IMR-90 (cell line): ENCODE results near the gene ZNF71. TPM values are rescaled to one million over a fixed set of nuclear protein-coding genes. Genes with fewer than 3 reads are reported as not detected.

Experiments used
- ATAC-seq: fragments of 200-7000 bp; cut with Tn5 transposase; 2 replicates; pipeline ENCODE4 v1.9.1; 2020; ENCODE audit warnings: low read depth, mild to moderate bottlenecking, moderate library complexity
- BruUV-seq: library from RNA; stranded (reverse); fragments of 400-500 nt; replicated peaks from 2 replicates; lab custom pipeline; 2021; lab: Mats Ljungman, UMichigan
- CTCF ChIA-PET: fragments of 300-600 bp; formaldehyde crosslinking; extraction: SDS; loops from one replicate; lab custom pipeline; 2021; ENCODE audit warnings: antibody characterized with exemption; lab: Yijun Ruan, JAX
- POLR2A ChIA-PET: fragments of 300-600 bp; sonication (Branson Sonifier 250); formaldehyde crosslinking; loops from one replicate; lab custom pipeline; 2022; ENCODE audit warnings: antibody characterized with exemption; ENCODE audit not compliant: unreplicated experiment; lab: Charles Lee
- DNase-seq: peaks from one replicate; pipeline ENCODE4 v3.0.0; 2013
- H2AFZ ChIP-seq: replicated peaks from 2 replicates; pipeline ENCODE3; 2013; ENCODE audit warnings: low read length, mild to moderate bottlenecking; ENCODE audit not compliant: poor library complexity
- H2AK5ac ChIP-seq: 2 replicates; pipeline ENCODE4 v1.6.1; 2013; ENCODE audit warnings: low read depth, low read length, inconsistent platforms
- H2AK9ac ChIP-seq: replicated peaks from 2 replicates; pipeline ENCODE3; 2013; ENCODE audit warnings: mild to moderate bottlenecking, low read depth, low read length, moderate library complexity; ENCODE audit not compliant: poor library complexity
- H2BK120ac ChIP-seq: 2 replicates; pipeline ENCODE4 v1.6.1; 2013; ENCODE audit warnings: low read depth, low read length, inconsistent platforms
- H2BK15ac ChIP-seq: 3 replicates; pipeline ENCODE4 v1.6.1; 2013; ENCODE audit warnings: low read depth, low read length, inconsistent platforms
- H2BK20ac ChIP-seq: 2 replicates; pipeline ENCODE4 v1.6.1; 2013; ENCODE audit warnings: low read depth, mild to moderate bottlenecking, inconsistent platforms, low read length, moderate library complexity
- H2BK5ac ChIP-seq: 2 replicates; pipeline ENCODE4 v1.6.1; 2013; ENCODE audit warnings: mild to moderate bottlenecking, low read depth, low read length, inconsistent platforms; ENCODE audit not compliant: poor library complexity, severe bottlenecking
- H3K14ac ChIP-seq: replicated peaks from 2 replicates; pipeline ENCODE4 v1.6.1; 2013; ENCODE audit warnings: low read depth, low read length, inconsistent platforms
- H3K18ac ChIP-seq: 2 replicates; pipeline ENCODE4 v1.6.1; 2013; ENCODE audit warnings: low read depth, low read length, control low read depth
- H3K23ac ChIP-seq: 2 replicates; pipeline ENCODE4 v1.6.1; 2013; ENCODE audit warnings: low read depth, low read length, inconsistent platforms
- H3K27ac ChIP-seq: 2 replicates; pipeline ENCODE4 v1.5.1; 2013; ENCODE audit warnings: mild to moderate bottlenecking, control low read depth, low read length; ENCODE audit not compliant: insufficient read depth
- H3K27me3 ChIP-seq: 2 replicates; pipeline ENCODE4 v1.6.1; 2013; ENCODE audit warnings: low read length; ENCODE audit not compliant: control insufficient read depth, insufficient read depth
- H3K36me3 ChIP-seq: 2 replicates; pipeline ENCODE4 v1.6.1; 2013; ENCODE audit warnings: low read length, mixed read lengths; ENCODE audit not compliant: control insufficient read depth, insufficient read depth
- H3K4ac ChIP-seq: 2 replicates; pipeline ENCODE4 v1.6.1; 2013; ENCODE audit warnings: low read depth, low read length, inconsistent platforms
- H3K4me1 ChIP-seq: 2 replicates; pipeline ENCODE4 v1.6.1; 2013; ENCODE audit warnings: low read length, mixed read lengths; ENCODE audit not compliant: control insufficient read depth, insufficient read depth
- H3K4me2 ChIP-seq: 2 replicates; pipeline ENCODE4 v1.6.1; 2013; ENCODE audit warnings: low read depth, mild to moderate bottlenecking, control low read depth, low read length, moderate library complexity
- H3K4me3 ChIP-seq: 2 replicates; pipeline ENCODE4 v1.5.1; 2013; ENCODE audit warnings: low read depth, mild to moderate bottlenecking, control low read depth, low read length, moderate library complexity; ENCODE audit not compliant: insufficient read depth
- H3K56ac ChIP-seq: 2 replicates; pipeline ENCODE4 v1.6.1; 2013; ENCODE audit warnings: low read length, inconsistent platforms; ENCODE audit not compliant: insufficient read depth; ENCODE audit errors: extremely low read depth
- H3K79me1 ChIP-seq, 2 experiments: 2 replicates each; pipeline ENCODE4 v1.6.1; 2013; ENCODE audit warnings: low read length in 2 of 2, inconsistent platforms in 1 of 2, low read depth in 1 of 2
- H3K9ac ChIP-seq: 2 replicates; pipeline ENCODE4 v1.6.1; 2013; ENCODE audit warnings: low read depth, low read length, control low read depth
- H3K9me1 ChIP-seq: 2 replicates; pipeline ENCODE4 v1.6.1; 2013; ENCODE audit warnings: low read length, inconsistent platforms; ENCODE audit not compliant: insufficient read depth
- H3K9me3 ChIP-seq: 2 replicates; pipeline ENCODE4 v1.6.1; 2013; ENCODE audit warnings: low read length; ENCODE audit not compliant: control insufficient read depth, insufficient read depth
- H4K20me1 ChIP-seq: 2 replicates; pipeline ENCODE4 v1.6.1; 2013; ENCODE audit warnings: low read length, inconsistent platforms; ENCODE audit not compliant: insufficient read depth
- H4K5ac ChIP-seq: 2 replicates; pipeline ENCODE4 v1.6.1; 2013; ENCODE audit warnings: mild to moderate bottlenecking, low read depth, low read length, control low read depth
- H4K8ac ChIP-seq, 2 experiments: 2 replicates each; pipeline ENCODE4 v1.6.1; 2013; ENCODE audit warnings: low read depth in 2 of 2, low read length in 2 of 2, control low read depth in 1 of 2, inconsistent platforms in 1 of 2
- H4K91ac ChIP-seq: 2 replicates; pipeline ENCODE4 v1.6.1; 2013; ENCODE audit warnings: low read depth, low read length, inconsistent platforms; ENCODE audit not compliant: insufficient read depth
- BHLHE40 ChIP-seq: fragments of 150-350 bp; IDR thresholded peaks from 2 replicates; pipeline ENCODE4 v1.6.1; 2016; ENCODE audit warnings: mild to moderate bottlenecking, low read depth, low read length
- CEBPB ChIP-seq: IDR thresholded peaks from 2 replicates; pipeline ENCODE4 v1.6.1; 2012; ENCODE audit warnings: low read depth, low read length, improper control_type of control experiment
- CHD1 ChIP-seq: IDR thresholded peaks from 2 replicates; pipeline ENCODE4 v1.6.1; 2012; ENCODE audit warnings: low read depth, low read length, improper control_type of control experiment
- CTCF ChIP-seq: conservative IDR thresholded peaks from 2 replicates; pipeline ENCODE4 v1.5.1; 2012; ENCODE audit warnings: mild to moderate bottlenecking, low read depth, low read length, improper control_type of control experiment
- ELK1 ChIP-seq: fragments of 150-350 bp; IDR thresholded peaks from 2 replicates; pipeline ENCODE4 v1.6.1; 2016; ENCODE audit warnings: low read depth, mild to moderate bottlenecking, low read length, moderate library complexity, borderline replicate concordance
- FOS ChIP-seq: fragments of 150-350 bp; IDR thresholded peaks from 2 replicates; pipeline ENCODE4 v1.6.1; 2016; ENCODE audit warnings: low read depth, low read length
- MAFK ChIP-seq: IDR thresholded peaks from 2 replicates; pipeline ENCODE4 v1.6.1; 2012; ENCODE audit warnings: low read depth, low read length, improper control_type of control experiment
- MAZ ChIP-seq: IDR thresholded peaks from 2 replicates; pipeline ENCODE4 v1.6.1; 2012; ENCODE audit warnings: low read depth, mild to moderate bottlenecking, low read length, improper control_type of control experiment, moderate library complexity, borderline replicate concordance
- MXI1 ChIP-seq: IDR thresholded peaks from 2 replicates; pipeline ENCODE4 v1.6.1; 2012; ENCODE audit warnings: low read depth, mild to moderate bottlenecking, low read length, moderate library complexity, borderline replicate concordance
- NFE2L2 ChIP-seq: fragments of 150-350 bp; IDR thresholded peaks from 2 replicates; pipeline ENCODE4 v1.6.1; 2016; ENCODE audit warnings: low read depth, mild to moderate bottlenecking, low read length
- POLR2A ChIP-seq: IDR thresholded peaks from 2 replicates; pipeline ENCODE4 v1.6.1; 2012; ENCODE audit warnings: mild to moderate bottlenecking, low read depth, low read length
- RAD21 ChIP-seq: IDR thresholded peaks from 2 replicates; pipeline ENCODE4 v1.6.1; 2012; ENCODE audit warnings: low read length, improper control_type of control experiment
- RCOR1 ChIP-seq: IDR thresholded peaks from 2 replicates; pipeline ENCODE4 v1.6.1; 2012; ENCODE audit warnings: mild to moderate bottlenecking, low read length, improper control_type of control experiment; ENCODE audit not compliant: insufficient replicate concordance
- RFX5 ChIP-seq: IDR thresholded peaks from 2 replicates; pipeline ENCODE4 v1.8.0; 2012; ENCODE audit warnings: low read depth, mild to moderate bottlenecking, low read length, moderate library complexity
- SMC3 ChIP-seq: fragments of 150-350 bp; IDR thresholded peaks from 2 replicates; pipeline ENCODE4 v1.6.1; 2016; ENCODE audit warnings: low read depth, mild to moderate bottlenecking, antibody characterized with exemption, low read length, moderate library complexity
- USF2 ChIP-seq: fragments of 150-350 bp; IDR thresholded peaks from 2 replicates; pipeline ENCODE4 v1.6.1; 2017; ENCODE audit warnings: mild to moderate bottlenecking, antibody characterized with exemption, low read length, low read depth
- WGBS, 2 experiments: methylation state at CpG; one replicate each; pipeline versions ENCODE4 v1.1.5 to v1.1.7; 2013; ENCODE audit warnings: missing lambda C conversion rate in 2 of 2; ENCODE audit not compliant: insufficient read length in 1 of 2; ENCODE audit errors: extremely low coverage in 2 of 2; 5-methylcytosine and 5-hydroxymethylcytosine counted together
- dilution Hi-C: fragments of 300-500 bp; cut with HindIII; formaldehyde crosslinking; loops from one replicate; pipeline ENCODE4 v1.14.3; 2018; ENCODE audit warnings: low sequenced_read_pairs; ENCODE audit not compliant: unreplicated experiment
- in situ Hi-C: fragments of 300-500 bp; cut with MboI; formaldehyde crosslinking; loops from 3 replicates; pipeline ENCODE4 v1.14.3; 2019; ENCODE audit warnings: low sequenced_read_pairs, inconsistent platforms, mixed read lengths
- intact Hi-C: fragments of 100-400 bp; cut with micrococcal nuclease; formaldehyde crosslinking; loops from 2 replicates; pipeline ENCODE4 v1.10.0; 2022
- polyA plus RNA-seq, 3 experiments: library from polyadenylated mRNA; depleted of rRNA; stranded (reverse); fragments of >200 nt; gene quantifications; 2 replicates each; pipeline ENCODE4 v1.2.3, GENCODE V29; 2012; ENCODE audit warnings: low replicate concordance in 1 of 3
- total RNA-seq: library from RNA; depleted of rRNA; stranded (reverse); fragments of >200 nt; gene quantifications from 2 replicates; pipeline ENCODE4 v1.2.3, GENCODE V29; 2012

Gene ZNF71
- total and polyA plus RNA-seq, 2 of the 4 experiments (the other 2 are of a cell fraction): 7.9 to 9.3 TPM

GRCh38 chr19:56670401-56670960 is 75.4 kb downstream of the ZNF71 start:
- ATAC-seq (no peak), DNase-seq (no peak)
- no peaks in the 10 kb centered on the region for H3K27me3 ChIP-seq
- in situ Hi-C loops (no loop called here), dilution Hi-C loops (no loop called here), intact Hi-C loops (no loop called here)
- no peak overlapping the region for H2AFZ ChIP-seq
- H3K18ac ChIP-seq: no peak overlapping the region
- H3K4ac ChIP-seq: no peak overlapping the region
- BruUV-seq: no TSS peak
- no peaks in the 10 kb centered on the region for H3K36me3 ChIP-seq
- H3K23ac ChIP-seq: no peak overlapping the region
- H3K4me2 ChIP-seq: no peak overlapping the region
- H4K91ac ChIP-seq: no peak overlapping the region
- H4K5ac ChIP-seq: no peak overlapping the region
- H3K9ac ChIP-seq: no peak overlapping the region
- TF ChIP-seq NFE2L2: no peak
- TF ChIP-seq MAZ: no peak
- no peak for TF ChIP-seq MAFK
- no peak for TF ChIP-seq ELK1
- no peak for TF ChIP-seq RCOR1
- TF ChIP-seq POLR2A: no peak
- no peak for TF ChIP-seq CTCF
- TF ChIP-seq USF2: no peak
- no peak for TF ChIP-seq SMC3
- no peak for TF ChIP-seq BHLHE40
- TF ChIP-seq CHD1: no peak
- TF ChIP-seq CEBPB: no peak
- no peak for TF ChIP-seq FOS
- TF ChIP-seq RAD21: no peak
- no peak for TF ChIP-seq RFX5
- TF ChIP-seq MXI1: no peak
- no peak overlapping the region for H3K56ac ChIP-seq
- H3K79me1 ChIP-seq: no peaks in the 10 kb centered on the region
- H4K20me1 ChIP-seq: no peaks in the 10 kb centered on the region
- H3K27ac ChIP-seq: no peak overlapping the region
- H2AK9ac ChIP-seq: no peak overlapping the region
- ChIA-PET POLR2A (no interaction called here), CTCF (no interaction called here)
- 86% methylated on average over 4 of the region's 17 CpGs; no CpG with 5 or more reads in 1 of the 2 experiments for WGBS, 2 experiments
- no peaks in the 10 kb centered on the region for H3K4me1 ChIP-seq
- H3K9me1 ChIP-seq: no peaks in the 10 kb centered on the region
- H4K8ac ChIP-seq: no peak overlapping the region
- H3K4me3 ChIP-seq: no peak overlapping the region
- H2BK20ac ChIP-seq: no peak overlapping the region
- no peak overlapping the region for H2BK120ac ChIP-seq
- no peak overlapping the region for H3K14ac ChIP-seq
- H3K9me3 ChIP-seq: peaks cover 44% of the 10 kb centered on the region
- H2AK5ac ChIP-seq: no peak overlapping the region
- no peak overlapping the region for H2BK5ac ChIP-seq
- no peak overlapping the region for H2BK15ac ChIP-seq
